Pancreas (tissue), 10 donors: ENCODE data around the gene TNIP3. TPM values are rescaled to one million over a fixed set of nuclear protein-coding genes. Genes with fewer than 3 reads are reported as not detected.

Experiments
- ATAC-seq, 4 donors: fragments of 200-7000 bp; cut with Tn5 transposase; one replicate each; pipeline versions ENCODE4 v1.8.0 to v1.9.1; 2020; ENCODE audit warnings: mild to moderate bottlenecking in 4 of 4, moderate library complexity in 4 of 4
- DNase-seq, 6 donors: peaks; one replicate each; pipeline ENCODE4 v3.0.0-alpha.2; 2020
- FAIRE-seq: peaks from 2 replicates; lab custom pipeline; 2012; peaks lifted over from hg19 to GRCh38; lab: Jason Lieb, UNC
- H3K27ac ChIP-seq, 4 donors: fragments of 200-600 bp; sonication (generic); 1 replicate in 3 of 4; 2 replicates in 1 of 4; pipeline versions ENCODE4 v1.5.0 to v1.8.0; 2020
- H3K27me3 ChIP-seq, 4 donors: fragments of 200-600 bp; one replicate each; pipeline ENCODE4 v1.8.0; 2021
- H3K36me3 ChIP-seq, 3 donors: fragments of 200-600 bp; sonication (generic) in 1 of 3; one replicate each; pipeline versions ENCODE4 v1.5.0 to v1.8.0; 2020 to 2021
- H3K4me1 ChIP-seq, 3 donors: fragments of 200-600 bp; one replicate each; pipeline ENCODE4 v1.8.0; 2021
- H3K4me3 ChIP-seq, 4 donors: fragments of 200-600 bp; sonication (generic) in 2 of 4; one replicate each; pipeline versions ENCODE4 v1.5.0 to v1.8.0; 2020 to 2021
- H3K9me3 ChIP-seq, 4 donors: fragments of 200-600 bp; one replicate each; pipeline ENCODE4 v1.8.0; 2021
- WGBS, 2 donors: extraction: QIAGEN DNeasy Blood & Tissue Kit; methylation state at CpG; one replicate each; pipeline ENCODE4 v1.1.7; 2013; 5-methylcytosine and 5-hydroxymethylcytosine counted together
- intact Hi-C, 3 donors: fragments of 100-400 bp; cut with DNase I; formaldehyde crosslinking; loops; one replicate each; pipeline versions ENCODE4 v1.11.1 to v1.14.2; 2022
- polyA plus RNA-seq, 2 donors: library from polyadenylated mRNA; stranded (reverse); fragments of 200-250 nt; gene quantifications; one replicate each; pipeline ENCODE4 v1.2.3, GENCODE V29; 2013
- total RNA-seq, 6 donors: library from RNA; stranded (reverse); fragmentation: NEBNext Ultra II Directional in 4 of 6; extraction: Animal tissue kit (Norgen Biotek cat#: 25700) in 4 of 6; gene quantifications; one replicate each; pipeline versions ENCODE4 v1.2.1 to v1.2.4, GENCODE V29; 2021 to 2023
- TF ChIP-seq, protein P1 (sequence below), 4 donors: fragments of 200-600 bp; sonication (generic) in 3 of 4; IDR thresholded peaks; one replicate each; pipeline versions ENCODE4 v1.5.0 to v1.8.0; 2021; ENCODE audit warnings: antibody characterized with exemption in 4 of 4
- donor health status: healthy with polysubstance abuse.
- donor health status: DM: no; HTN: no; CAD: no; lungs with moderate emphysema.
- donor health status: DM: no; HTN: no; CAD: no.
- donor health status: control.
- donor health status: control.
- donor health status: Bipolar disorder and iron deficiency.
- donor health status: DM: yes; HTN: yes; CAD: no.
- donor health status: DM: no; HTN: no; CAD: no.
- donor health status: DM: no; HTN: no; CAD: no.
- donor health status: DM: yes; HTN: yes; CAD: no.

The TNIP3 gene
- total and polyA plus RNA-seq, 8 donors, result 0.31 TPM; not detected in 7

DNA sequence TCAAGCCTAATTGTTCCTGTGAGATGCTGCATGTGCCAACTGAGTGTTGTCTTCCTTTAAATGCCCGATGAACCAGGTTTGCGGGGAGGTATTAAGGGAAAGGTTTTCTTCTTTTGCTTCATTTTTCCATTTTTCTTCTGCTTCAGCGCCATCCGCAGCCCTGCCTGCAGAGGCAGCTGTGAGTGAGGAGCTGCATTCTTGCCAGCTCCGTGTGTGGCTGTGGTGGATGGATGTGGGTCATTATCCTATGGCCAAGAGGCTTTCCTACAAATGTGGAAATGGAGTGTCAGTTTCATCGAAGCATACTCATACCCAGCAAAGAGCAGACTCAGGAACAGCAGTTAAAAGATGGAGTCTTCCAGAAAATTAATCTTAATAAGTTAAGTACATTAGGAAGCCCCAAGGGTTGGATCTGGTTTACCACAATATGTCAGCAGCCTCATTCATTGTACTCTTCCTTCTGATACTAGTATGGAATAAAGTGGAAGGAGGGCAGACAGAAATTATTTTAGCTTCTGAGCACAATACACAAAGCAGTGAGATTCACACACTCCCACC lies 37.6 kb downstream of the TNIP3 start:
- DNase-seq, result no peak
- H3K27ac ChIP-seq, result no peak overlapping the region
- no peaks in the 10 kb centered on the region for H3K4me1 ChIP-seq
- FAIRE-seq, result no peak
- ATAC-seq, result no peak
- no peaks in the 10 kb centered on the region for H3K36me3 ChIP-seq
- TF ChIP-seq, protein P1, sequence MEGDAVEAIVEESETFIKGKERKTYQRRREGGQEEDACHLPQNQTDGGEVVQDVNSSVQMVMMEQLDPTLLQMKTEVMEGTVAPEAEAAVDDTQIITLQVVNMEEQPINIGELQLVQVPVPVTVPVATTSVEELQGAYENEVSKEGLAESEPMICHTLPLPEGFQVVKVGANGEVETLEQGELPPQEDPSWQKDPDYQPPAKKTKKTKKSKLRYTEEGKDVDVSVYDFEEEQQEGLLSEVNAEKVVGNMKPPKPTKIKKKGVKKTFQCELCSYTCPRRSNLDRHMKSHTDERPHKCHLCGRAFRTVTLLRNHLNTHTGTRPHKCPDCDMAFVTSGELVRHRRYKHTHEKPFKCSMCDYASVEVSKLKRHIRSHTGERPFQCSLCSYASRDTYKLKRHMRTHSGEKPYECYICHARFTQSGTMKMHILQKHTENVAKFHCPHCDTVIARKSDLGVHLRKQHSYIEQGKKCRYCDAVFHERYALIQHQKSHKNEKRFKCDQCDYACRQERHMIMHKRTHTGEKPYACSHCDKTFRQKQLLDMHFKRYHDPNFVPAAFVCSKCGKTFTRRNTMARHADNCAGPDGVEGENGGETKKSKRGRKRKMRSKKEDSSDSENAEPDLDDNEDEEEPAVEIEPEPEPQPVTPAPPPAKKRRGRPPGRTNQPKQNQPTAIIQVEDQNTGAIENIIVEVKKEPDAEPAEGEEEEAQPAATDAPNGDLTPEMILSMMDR (IDR thresholded peaks at IDR 0.05), result no peak
- 72 to 80% methylated on average over 6 of the region's 6 CpGs for WGBS, 2 donors
- no peaks in the 10 kb centered on the region for H3K9me3 ChIP-seq
- no peak overlapping the region for H3K4me3 ChIP-seq
- intact Hi-C loops, result no loop called here
- H3K27me3 ChIP-seq, result no peaks in the 10 kb centered on the region

DNA sequence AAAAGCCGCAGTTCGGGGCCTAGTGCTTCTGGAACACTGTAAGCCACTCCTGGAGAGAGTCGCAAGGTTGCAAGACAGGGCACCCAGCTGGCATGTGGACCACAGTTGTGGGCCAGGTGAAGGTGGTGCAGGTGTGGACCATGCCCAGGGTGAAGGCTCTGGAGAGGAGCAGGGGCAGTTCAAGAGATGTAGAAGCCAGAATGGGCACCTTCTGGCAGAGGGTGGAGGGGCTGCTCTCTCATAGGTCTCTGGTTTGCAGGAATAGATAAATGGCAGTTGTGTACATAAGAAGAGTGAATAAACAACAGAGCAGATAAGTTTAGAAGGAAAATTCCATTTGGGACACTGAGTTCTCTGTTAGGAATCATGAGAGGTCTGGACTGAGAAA lies 38.6 kb downstream of the TNIP3 start:
- no peaks in the 10 kb centered on the region for H3K36me3 ChIP-seq
- ATAC-seq (no peak), DNase-seq (no peak), FAIRE-seq (no peak)
- H3K4me3 ChIP-seq, result no peak overlapping the region
- no peaks in the 10 kb centered on the region for H3K9me3 ChIP-seq
- no peaks in the 10 kb centered on the region for H3K27me3 ChIP-seq
- no peak overlapping the region for H3K27ac ChIP-seq
- WGBS, 2 donors, result 91 to 93% methylated on average over 3 of the region's 3 CpGs
- intact Hi-C loops, result no loop called here
- no peaks in the 10 kb centered on the region for H3K4me1 ChIP-seq
- TF ChIP-seq, protein P1 (IDR thresholded peaks at IDR 0.05), result no peak

DNA sequence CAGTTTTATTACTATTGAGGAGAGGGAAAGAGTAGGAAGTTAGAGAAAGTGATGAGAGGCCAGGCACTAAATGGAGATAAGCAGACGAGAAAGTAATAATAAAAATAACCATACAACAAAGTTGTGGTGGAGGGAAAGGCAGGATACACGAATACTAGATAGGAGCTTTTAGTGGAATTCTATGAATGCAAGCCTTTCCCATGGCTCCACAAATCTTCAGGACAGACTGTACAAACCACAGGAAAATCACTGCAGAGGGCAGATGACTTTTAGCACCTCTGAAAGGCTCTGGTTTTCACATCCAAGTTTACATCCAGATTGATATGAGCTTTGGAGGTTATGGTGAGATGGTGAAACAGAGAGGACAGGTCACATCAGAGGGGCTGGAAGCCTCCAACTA lies 41.5 kb downstream of the TNIP3 start:
- intact Hi-C loops, result no loop called here
- H3K9me3 ChIP-seq, result no peaks in the 10 kb centered on the region
- DNase-seq (no peak), FAIRE-seq (no peak), ATAC-seq (no peak)
- no peak overlapping the region for H3K4me3 ChIP-seq
- no peak overlapping the region for H3K27ac ChIP-seq
- TF ChIP-seq, protein P1 (IDR thresholded peaks at IDR 0.05), result no peak
- no peaks in the 10 kb centered on the region for H3K36me3 ChIP-seq
- H3K4me1 ChIP-seq, result no peaks in the 10 kb centered on the region
- WGBS, 2 donors, result 43 to 50% methylated on average over 2 of the region's 2 CpGs
- H3K27me3 ChIP-seq, result no peaks in the 10 kb centered on the region

DNA sequence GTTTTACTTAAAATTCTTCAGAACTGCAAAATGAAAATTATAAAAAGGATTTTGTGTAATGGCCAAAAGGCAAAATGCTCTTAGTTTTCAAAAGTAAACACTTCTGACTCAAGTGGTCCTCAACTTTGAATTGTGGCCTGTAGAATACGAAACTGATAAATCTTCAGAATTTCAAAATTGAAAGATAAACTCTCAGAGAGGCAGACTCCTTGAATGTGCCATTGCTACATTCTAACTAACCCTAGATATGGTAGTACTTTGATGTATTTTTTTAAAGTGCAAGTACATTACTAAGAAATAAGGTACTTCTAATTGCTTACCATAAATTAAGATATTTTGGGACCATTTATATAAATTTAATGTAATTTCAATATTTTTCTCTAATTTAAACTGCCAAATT lies 44.4 kb downstream of the TNIP3 start:
- TF ChIP-seq, protein P1 (IDR thresholded peaks at IDR 0.05), result no peak
- WGBS, 2 donors, result 77 to 79% methylated on average over 1 of the region's 1 CpG
- H3K9me3 ChIP-seq, result no peaks in the 10 kb centered on the region

DNA sequence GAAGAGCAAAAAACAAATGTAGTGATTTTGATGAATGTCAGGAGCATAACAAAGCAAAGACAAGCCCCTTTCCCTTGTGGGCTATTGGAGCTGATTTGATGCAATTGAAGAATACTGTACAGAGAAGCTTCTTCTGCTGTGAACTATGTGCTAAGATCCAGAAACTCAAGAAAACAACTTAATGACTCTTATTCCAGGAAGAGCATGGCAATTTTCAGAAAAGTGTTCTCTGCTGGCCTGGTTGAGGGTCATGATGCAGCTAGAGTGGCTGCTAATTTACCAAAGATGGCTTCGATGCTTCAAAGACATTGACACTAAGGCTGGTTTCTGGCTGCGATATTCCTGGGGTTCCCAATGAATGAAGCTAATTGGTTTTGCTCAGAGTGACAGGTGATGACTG lies 45.8 kb downstream of the TNIP3 start:
- H3K4me3 ChIP-seq, result no peak overlapping the region
- ATAC-seq (no peak), FAIRE-seq (no peak), DNase-seq (no peak)
- H3K27ac ChIP-seq, result no peak overlapping the region
- H3K36me3 ChIP-seq, result no peaks in the 10 kb centered on the region
- H3K4me1 ChIP-seq, result no peaks in the 10 kb centered on the region
- TF ChIP-seq, protein P1 (IDR thresholded peaks at IDR 0.05), result no peak
- H3K27me3 ChIP-seq, result peaks cover 0 to 4% (median 0%) of the 10 kb centered on the region in 4 donors
- WGBS, 2 donors, result 79 to 89% methylated on average over 2 of the region's 2 CpGs
- intact Hi-C loops, result no loop called here
- H3K9me3 ChIP-seq, result no peaks in the 10 kb centered on the region

More for the DNA sequence above, 44.4 kb downstream of the TNIP3 start:
- DNase-seq, result no peak
- no peaks in the 10 kb centered on the region for H3K4me1 ChIP-seq
- FAIRE-seq, result no peak
- no peak for ATAC-seq
- no peak overlapping the region for H3K27ac ChIP-seq
- H3K4me3 ChIP-seq, result no peak overlapping the region
- H3K27me3 ChIP-seq, result peaks cover 0 to 4% (median 0%) of the 10 kb centered on the region in 4 donors
- no peaks in the 10 kb centered on the region for H3K36me3 ChIP-seq
- intact Hi-C loops, result no loop called here
